Amniotic stem cell (primary cell): ENCODE data around the gene STARD9.
A peak's percentile ranks its signal among the peaks of the same experiment; 100 is the strongest.
"Not testable (repeated sequence)": the region's sequence is repeated elsewhere in the genome, so short reads cannot be mapped to it uniquely, and the experiment has no call there.

ENCODE experiments used
- DNase-seq: peaks from one replicate; lab custom pipeline; 2025; lab: John Stamatoyannopoulos, UW

The STARD9 gene

GRCh38 chr15:42627485-42627884 lies 52.1 kb downstream of the STARD9 start:
- no peak for DNase-seq

- DNase-seq: no peak
These were observed 53.4 kb downstream of the STARD9 start for GRCh38 chr15:42628761-42629160.

- no peak for DNase-seq
These were observed 56.8 kb downstream of the STARD9 start for GRCh38 chr15:42632105-42632675.

GRCh38 chr15:42640109-42640508 lies 64.7 kb downstream of the STARD9 start:
- no peak for DNase-seq

GRCh38 chr15:42650208-42651066 lies 75.0 kb downstream of the STARD9 start:
- peak; percentile 53 for DNase-seq

GRCh38 chr15:42665827-42666226 lies 90.4 kb downstream of the STARD9 start:
- no peak for DNase-seq

- DNase-seq: no peak
These were observed 92.4 kb downstream of the STARD9 start for GRCh38 chr15:42667855-42668254.

- no peak for DNase-seq
These were observed 95.0 kb downstream of the STARD9 start for GRCh38 chr15:42670451-42670850.

- DNase-seq: no peak
These were observed 97.0 kb downstream of the STARD9 start for GRCh38 chr15:42672444-42672843.

GRCh38 chr15:42674472-42674871 lies 99.1 kb downstream of the STARD9 start:
- DNase-seq: no peak

- no peak for DNase-seq
These were observed 99.6 kb downstream of the STARD9 start for GRCh38 chr15:42675021-42675420.

- no peak for DNase-seq
These were observed 104.1 kb downstream of the STARD9 start for GRCh38 chr15:42679285-42680141.

- not testable (repeated sequence) for DNase-seq
These were observed 104.7 kb downstream of the STARD9 start for GRCh38 chr15:42680142-42680482.

GRCh38 chr15:42681119-42681518 lies 105.7 kb downstream of the STARD9 start:
- DNase-seq: no peak

- DNase-seq: no peak
These were observed 110.9 kb downstream of the STARD9 start for GRCh38 chr15:42686281-42686680.

- DNase-seq: no peak
These were observed 112.3 kb downstream of the STARD9 start for GRCh38 chr15:42687740-42688139.

- DNase-seq: no peak
These were observed 112.9 kb downstream of the STARD9 start for GRCh38 chr15:42688301-42688700.

GRCh38 chr15:42691308-42691707 lies 115.9 kb downstream of the STARD9 start:
- DNase-seq: no peak

GRCh38 chr15:42691770-42692169 lies 116.4 kb downstream of the STARD9 start:
- no peak for DNase-seq

- DNase-seq: no peak
These were observed 117.1 kb downstream of the STARD9 start for GRCh38 chr15:42692536-42692935.

GRCh38 chr15:42692997-42693396 lies 117.6 kb downstream of the STARD9 start:
- DNase-seq: no peak

- no peak for DNase-seq
These were observed 118.1 kb downstream of the STARD9 start for GRCh38 chr15:42693496-42693895.

GRCh38 chr15:42693942-42694341 lies 118.5 kb downstream of the STARD9 start:
- DNase-seq: no peak
